ENCODE measurements around the gene CEACAM21. TPM values are rescaled to one million over a fixed set of nuclear protein-coding genes. Genes with fewer than 3 reads are reported as not detected.

CEACAM21 gene
- total RNA-seq, 2 donors from 2014 or later, result 0.44 to 0.51 TPM

GRCh38 chr19:41584260-41584810, 8.4 kb downstream of the CEACAM21 start:
- H3K4me1 ChIP-seq (ENCODE audit: control insufficient read depth, insufficient read depth, low read length), result no peaks in the 10 kb centered on the region
- TF ChIP-seq CTCF (conservative IDR thresholded peaks at IDR 0.05), result no peak
- 47 to 59% methylated on average over 5 to 6 of the region's 6 CpGs for WGBS, 2 experiments (ENCODE audit: insufficient coverage in 1 of 2, insufficient read length in 1 of 2)
- no peak for DNase-seq
- no peaks in the 10 kb centered on the region for H3K27me3 ChIP-seq (ENCODE audit: control insufficient read depth, insufficient read depth, low read length, poor library complexity, severe bottlenecking)
- peaks cover 1% of the 10 kb centered on the region for H3K27me3 Mint-ChIP-seq (ENCODE audit: insufficient read depth)
- H3K4me3 Mint-ChIP-seq, result no peak overlapping the region
- no peak overlapping the region for H3K9ac ChIP-seq (ENCODE audit: extremely low read depth, low read length, poor library complexity, severe bottlenecking)
- H3K36me3 Mint-ChIP-seq (ENCODE audit: low read depth), result no peaks in the 10 kb centered on the region
- H3K4me3 ChIP-seq (ENCODE audit: low read length), result no peak overlapping the region
- no peaks in the 10 kb centered on the region for H3K36me3 ChIP-seq (ENCODE audit: control insufficient read depth, insufficient read depth, low read length)
- no peak overlapping the region for H3K27ac ChIP-seq (ENCODE audit: low read depth, low read length)
- H3K9me3 Mint-ChIP-seq, result peaks cover 97% of the 10 kb centered on the region
- no peak overlapping the region for H3K27ac Mint-ChIP-seq
- no peaks in the 10 kb centered on the region for H3K4me1 Mint-ChIP-seq
- peaks cover 27% of the 10 kb centered on the region for H3K9me3 ChIP-seq (ENCODE audit: control insufficient read depth, low read length)

- no peak overlapping the region for H3K4me3 ChIP-seq (ENCODE audit: low read length)
- peaks cover 97% of the 10 kb centered on the region for H3K9me3 Mint-ChIP-seq
- H3K9ac ChIP-seq (ENCODE audit: extremely low read depth, low read length, poor library complexity, severe bottlenecking), result no peak overlapping the region
- H3K27me3 Mint-ChIP-seq (ENCODE audit: insufficient read depth), result peaks cover 1% of the 10 kb centered on the region
- H3K36me3 Mint-ChIP-seq (ENCODE audit: low read depth), result no peaks in the 10 kb centered on the region
- H3K27ac ChIP-seq (ENCODE audit: low read depth, low read length), result no peak overlapping the region
- H3K4me3 Mint-ChIP-seq, result no peak overlapping the region
- TF ChIP-seq CTCF (conservative IDR thresholded peaks at IDR 0.05), result no peak
- H3K9me3 ChIP-seq (ENCODE audit: control insufficient read depth, low read length), result peaks cover 24% of the 10 kb centered on the region
- no peak overlapping the region for H3K27ac Mint-ChIP-seq
- H3K4me1 ChIP-seq (ENCODE audit: control insufficient read depth, insufficient read depth, low read length), result no peaks in the 10 kb centered on the region
- H3K27me3 ChIP-seq (ENCODE audit: control insufficient read depth, insufficient read depth, low read length, poor library complexity, severe bottlenecking), result no peaks in the 10 kb centered on the region
- DNase-seq, result no peak
- H3K4me1 Mint-ChIP-seq, result no peaks in the 10 kb centered on the region
- no peaks in the 10 kb centered on the region for H3K36me3 ChIP-seq (ENCODE audit: control insufficient read depth, insufficient read depth, low read length)
- 76 to 80% methylated on average over 1 of the region's 1 CpG for WGBS, 2 experiments (ENCODE audit: insufficient coverage in 1 of 2, insufficient read length in 1 of 2)
Measured at GRCh38 chr19:41584931-41585330, 9.0 kb downstream of the CEACAM21 start.

- Histone ChIP-seq H3K4me1 (ENCODE audit: control insufficient read depth, insufficient read depth, low read length) (no peaks in the 10 kb centered on the region), H3K9ac (ENCODE audit: extremely low read depth, low read length, poor library complexity, severe bottlenecking) (no peak overlapping the region), H3K4me3 (ENCODE audit: low read length) (no peak overlapping the region), H3K27me3 (ENCODE audit: control insufficient read depth, insufficient read depth, low read length, poor library complexity, severe bottlenecking) (no peaks in the 10 kb centered on the region), H3K27ac (ENCODE audit: low read depth, low read length) (no peak overlapping the region), H3K36me3 (ENCODE audit: control insufficient read depth, insufficient read depth, low read length) (no peaks in the 10 kb centered on the region), H3K9me3 (ENCODE audit: control insufficient read depth, low read length) (peaks cover 13% of the 10 kb centered on the region)
- Mint-ChIP-seq H3K4me3 (no peak overlapping the region), H3K27me3 (ENCODE audit: insufficient read depth) (peaks cover 1% of the 10 kb centered on the region), H3K4me1 (no peaks in the 10 kb centered on the region), H3K27ac (no peak overlapping the region), H3K9me3 (peaks cover 95% of the 10 kb centered on the region), H3K36me3 (ENCODE audit: low read depth) (no peaks in the 10 kb centered on the region)
- DNase-seq, result no peak
- TF ChIP-seq CTCF (conservative IDR thresholded peaks at IDR 0.05), result no peak
Measured at GRCh38 chr19:41586064-41586463, 10.1 kb downstream of the CEACAM21 start.
